ENCODE measurements around the gene LSAMP.

The LSAMP gene

DNA sequence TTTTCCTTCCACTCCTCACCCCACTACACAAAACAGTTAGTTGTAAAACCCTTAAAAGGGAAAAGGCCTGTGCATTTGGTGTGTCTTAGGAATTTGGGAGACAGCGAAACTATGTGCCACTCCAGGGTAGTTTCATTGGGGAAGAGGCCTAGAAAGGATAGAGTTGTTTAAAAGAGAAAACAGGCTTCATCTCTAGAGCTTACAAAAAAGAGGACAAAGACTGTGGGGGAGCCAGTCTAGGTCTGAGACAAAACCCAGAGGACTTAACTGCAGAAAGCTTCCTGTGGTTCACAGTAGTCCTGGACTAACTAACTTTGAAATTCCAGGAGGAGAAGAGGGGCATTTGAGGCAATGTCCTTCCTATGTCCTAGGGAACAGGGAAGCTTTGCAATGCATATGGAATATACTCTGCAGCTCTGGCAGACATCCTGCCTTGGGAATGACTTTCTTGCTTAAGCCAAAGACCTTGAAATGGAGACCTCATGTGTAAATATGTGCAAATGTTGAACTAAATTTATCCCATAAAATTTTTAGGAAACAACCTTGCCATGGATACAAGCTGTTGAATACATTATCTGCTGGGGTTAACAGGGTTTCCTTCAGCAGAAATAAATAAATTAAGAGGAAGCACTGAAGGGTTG, 159.4 kb downstream of the LSAMP start:
- no peak for DNase-seq

DNA sequence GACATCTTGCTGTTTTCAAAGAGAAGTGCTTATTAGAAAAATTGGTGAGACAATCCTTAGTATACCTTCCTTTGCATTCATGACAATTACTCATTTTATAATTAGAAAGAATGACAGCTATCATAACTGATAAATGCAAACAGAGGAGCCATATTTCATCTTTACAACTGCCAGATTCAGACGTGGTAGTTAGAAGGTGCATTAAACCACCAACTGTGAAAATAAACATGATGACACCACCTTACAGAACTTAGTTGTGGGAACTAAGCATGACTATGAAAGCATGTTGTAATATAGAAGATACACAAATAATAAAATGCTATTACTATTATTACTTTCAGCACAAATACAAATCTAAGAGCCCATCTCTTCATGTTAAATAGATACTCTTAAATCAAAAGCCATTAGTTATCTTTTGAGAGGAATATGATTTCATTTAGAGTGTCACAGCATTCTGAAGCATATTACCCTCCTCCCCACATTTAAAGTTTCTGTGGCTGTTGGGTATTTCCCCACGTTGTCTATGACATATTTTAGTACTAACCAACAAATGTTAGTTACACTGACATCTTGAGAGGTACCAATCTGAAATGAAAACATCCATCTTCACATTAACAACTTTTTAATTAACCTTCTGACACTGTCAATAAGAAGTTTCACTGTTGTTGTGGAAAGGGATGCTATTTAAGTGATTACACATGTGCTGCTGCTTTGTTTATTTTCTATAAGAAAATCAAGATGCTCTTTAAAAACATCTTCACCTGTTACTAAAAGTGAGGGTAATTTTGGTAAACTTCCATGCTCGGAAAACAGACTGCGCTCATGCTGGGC, 163.8 kb downstream of the LSAMP start:
- no peak for DNase-seq

DNA sequence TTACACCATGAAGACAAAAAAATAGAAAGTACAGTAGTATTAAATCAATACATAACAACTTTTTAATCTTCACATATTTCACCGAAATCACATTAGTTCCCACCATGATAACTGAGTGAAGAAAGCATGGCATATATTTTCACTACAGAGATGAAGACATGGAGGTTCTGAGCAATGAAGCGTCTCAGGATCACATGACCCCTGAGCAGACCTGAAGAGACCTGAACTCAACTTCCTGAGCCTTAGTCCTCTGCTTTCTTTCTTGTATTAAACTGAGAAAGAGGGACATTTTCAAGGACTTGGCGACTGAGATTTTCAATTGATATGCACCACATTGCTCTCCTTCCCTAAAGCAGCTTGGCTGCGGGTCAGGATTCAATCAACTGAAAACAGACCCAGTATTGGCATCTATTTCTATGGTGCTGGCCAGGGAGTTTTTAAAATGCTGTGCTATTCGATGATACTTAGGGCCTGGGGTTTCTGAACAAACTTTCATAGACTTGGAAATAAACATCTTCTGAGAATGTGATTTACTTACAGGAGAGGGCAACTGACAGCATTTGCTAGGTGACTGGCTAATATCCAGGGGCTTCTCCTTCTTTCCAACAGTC, 165.1 kb downstream of the LSAMP start:
- no peak for DNase-seq

DNA sequence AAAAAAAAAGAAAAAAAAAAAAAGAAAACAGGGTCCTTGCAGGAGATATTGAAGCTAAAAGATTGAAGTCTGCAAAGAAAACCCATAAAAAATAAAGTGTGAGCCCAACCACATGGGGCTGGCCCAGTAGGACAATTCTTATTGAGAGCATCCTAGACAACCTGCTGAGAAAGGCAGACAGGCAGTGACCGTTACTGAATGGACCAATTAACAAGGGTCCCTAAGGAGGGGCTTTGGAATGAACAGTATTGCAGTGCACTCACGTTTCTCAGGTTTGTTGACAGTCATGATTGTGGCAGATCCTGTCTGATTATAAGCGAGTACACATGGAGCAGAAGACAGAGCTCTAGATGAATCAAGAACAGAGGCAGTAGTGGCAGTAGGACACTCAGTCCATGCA, 168.6 kb downstream of the LSAMP start:
- no peak for DNase-seq

DNA sequence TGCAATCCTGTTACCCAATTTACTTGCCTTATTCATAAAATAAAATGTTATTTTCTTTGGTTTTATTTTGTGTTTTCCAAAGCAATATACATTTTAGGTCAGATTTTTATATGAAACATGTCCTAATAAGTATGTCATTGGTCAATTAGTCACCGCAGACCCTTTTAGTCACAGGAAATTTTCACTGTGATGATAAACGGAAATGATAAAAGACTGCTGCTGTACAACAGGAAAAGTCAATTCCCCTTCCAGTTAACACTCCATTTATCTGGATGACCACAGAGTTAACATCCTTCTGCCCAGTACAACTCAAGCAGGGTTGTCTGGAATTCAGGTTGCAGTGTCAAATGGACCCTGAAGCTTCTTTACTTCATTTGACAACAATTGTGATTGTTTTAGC, 175.2 kb downstream of the LSAMP start:
- no peak for DNase-seq

DNA sequence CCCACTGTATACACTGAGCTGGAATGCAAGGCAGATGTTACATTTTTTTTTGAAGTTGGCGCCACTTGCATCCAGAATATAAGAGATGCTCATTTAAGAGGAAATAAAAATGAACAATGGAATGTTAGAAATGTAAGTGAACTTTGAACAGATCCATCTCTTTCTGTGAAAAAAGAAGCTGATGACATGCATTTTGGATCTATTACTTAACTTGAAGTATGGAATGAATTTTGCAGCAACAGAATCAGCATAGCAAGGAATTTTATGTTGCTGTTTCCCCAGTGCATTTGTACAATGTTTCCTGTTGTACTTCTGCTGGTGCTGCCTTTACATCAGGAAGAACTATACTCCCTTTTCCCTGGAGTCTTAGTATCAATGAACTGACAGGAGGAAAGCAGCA, 178.2 kb downstream of the LSAMP start:
- DNase-seq = no peak

DNA sequence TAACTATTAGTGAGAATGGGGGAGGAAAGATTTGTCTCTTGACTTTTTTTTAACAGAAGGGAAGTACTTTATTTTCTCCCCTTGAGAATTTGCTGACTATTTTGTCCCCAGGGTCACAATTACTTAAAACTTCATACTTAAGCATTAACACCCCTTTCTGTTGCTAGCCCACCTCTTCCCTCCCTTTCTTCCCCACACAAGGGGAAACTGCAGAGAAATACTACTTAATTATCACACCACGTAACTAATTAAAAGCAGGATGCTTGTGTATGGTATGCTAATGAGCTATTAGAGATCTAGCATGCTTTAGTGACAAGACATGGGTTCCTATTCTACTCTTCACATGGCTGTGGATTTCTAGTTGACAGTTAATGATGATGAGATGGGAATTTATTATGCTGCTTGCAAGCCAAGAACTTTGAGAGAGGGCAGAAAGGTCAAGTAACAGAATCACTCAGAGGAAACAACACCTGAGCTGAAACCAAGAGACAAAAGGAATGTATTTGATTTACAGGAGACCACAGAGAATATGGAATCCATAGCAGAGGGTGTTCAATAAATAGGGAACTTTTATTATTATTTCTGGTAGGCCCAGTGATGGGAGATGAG, 179.2 kb downstream of the LSAMP start:
- DNase-seq = no peak

DNA sequence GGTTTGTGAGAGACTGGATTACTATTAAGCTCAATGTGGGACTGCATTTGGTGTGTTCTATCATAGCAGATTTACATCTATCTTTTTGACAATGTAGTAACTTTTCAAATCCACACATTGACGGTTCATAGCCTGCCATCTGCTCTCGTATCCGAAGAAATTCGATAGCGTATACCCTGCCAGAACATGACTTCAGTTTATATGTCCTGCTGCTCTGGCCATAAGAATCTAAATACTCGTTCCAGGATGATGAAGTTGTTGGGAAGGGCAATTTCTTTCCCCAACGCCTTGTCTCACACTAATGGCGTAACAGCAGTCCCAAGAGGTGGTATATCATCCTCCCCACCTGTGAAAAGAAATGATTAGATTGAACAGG, 180.0 kb downstream of the LSAMP start:
- DNase-seq = no peak

DNA sequence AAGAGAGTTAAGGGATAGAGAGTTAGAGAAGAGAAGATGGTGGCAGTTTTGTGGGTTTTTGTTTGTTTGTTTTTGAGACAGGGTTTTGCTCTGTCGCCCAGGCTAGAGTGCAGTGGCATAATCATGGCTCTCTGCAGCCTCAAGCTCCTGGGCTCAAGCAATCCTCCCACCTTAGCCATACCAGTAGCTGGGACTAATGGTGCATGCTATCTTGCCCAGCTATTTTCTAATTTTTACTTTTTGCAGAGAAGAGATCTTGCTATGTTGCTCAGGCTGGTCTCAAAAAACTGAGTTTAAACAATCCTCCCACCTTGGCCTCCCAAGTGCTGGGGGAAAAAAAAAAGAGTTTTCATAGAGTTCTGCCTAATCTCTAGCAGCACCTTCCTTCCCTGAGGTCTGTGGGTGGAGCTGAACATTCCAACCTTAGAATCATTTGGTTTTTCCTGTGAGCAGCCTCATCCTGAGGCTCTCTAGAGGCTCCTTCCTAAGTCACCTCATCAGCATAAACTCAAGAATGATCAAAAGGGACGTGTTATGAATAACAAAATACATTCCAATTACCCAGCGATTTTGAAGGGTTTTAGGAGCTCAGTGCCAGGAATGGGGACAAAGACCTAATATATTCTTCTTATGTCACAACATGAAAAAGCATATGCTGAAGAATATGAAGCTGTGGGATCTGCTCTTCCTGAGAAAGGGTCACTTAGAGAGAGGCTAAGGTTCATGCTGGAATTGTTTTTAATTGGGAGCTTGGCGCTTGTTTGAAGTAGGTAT, 180.6 kb downstream of the LSAMP start:
- DNase-seq = no peak

DNA sequence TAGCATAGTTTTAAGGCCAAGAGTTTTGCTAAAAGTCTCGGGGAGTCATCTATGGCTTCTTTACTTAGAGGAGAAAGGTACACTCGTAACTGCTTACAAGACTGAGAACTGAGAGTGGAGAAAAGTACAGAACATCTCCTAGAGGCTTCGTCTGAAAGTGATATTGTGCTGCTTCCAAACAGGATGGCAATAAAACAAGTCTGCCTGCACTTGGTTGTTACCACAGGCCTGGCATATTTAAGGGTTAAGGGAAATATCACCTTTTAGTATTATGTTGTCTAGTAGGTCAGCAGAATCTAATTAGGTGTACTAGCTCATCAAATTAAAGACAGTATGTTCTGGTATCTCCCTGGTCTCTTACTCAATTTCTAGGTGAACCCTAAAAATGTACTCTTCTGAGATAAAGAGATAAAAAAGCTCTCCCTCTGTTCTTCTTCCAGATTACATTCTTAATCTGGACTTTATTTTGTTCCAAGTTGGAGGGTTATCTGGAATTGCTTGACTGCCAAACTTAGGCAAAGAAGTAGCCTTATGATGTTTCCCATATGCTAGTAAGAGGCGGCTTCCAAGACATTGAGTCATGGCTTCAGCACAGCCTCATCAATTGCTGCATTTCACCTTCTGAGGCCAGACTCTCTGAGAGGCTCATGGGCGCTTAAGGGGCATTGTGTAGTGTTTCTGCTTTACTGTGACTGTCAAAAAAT, 181.3 kb downstream of the LSAMP start:
- DNase-seq = no peak

DNA sequence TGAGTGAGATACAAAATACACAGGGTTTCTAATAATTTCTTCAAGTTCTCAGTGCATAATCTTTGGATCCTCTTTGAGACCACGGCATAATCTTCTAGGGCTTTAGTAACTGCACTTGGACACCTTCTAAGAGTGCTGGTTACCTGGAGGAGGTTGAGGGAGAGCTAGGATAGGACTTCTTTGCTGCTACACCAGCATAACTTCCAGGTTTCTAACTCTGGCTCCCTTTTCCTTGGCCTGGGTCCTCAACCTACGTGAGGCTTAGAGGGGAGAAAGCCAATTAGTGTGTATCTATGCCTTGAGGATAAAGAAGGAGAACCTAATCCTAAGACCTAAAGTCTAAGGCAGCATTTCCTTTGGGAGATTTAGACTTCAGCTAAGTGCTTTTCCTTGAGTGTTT, 184.8 kb downstream of the LSAMP start:
- DNase-seq = no peak

DNA sequence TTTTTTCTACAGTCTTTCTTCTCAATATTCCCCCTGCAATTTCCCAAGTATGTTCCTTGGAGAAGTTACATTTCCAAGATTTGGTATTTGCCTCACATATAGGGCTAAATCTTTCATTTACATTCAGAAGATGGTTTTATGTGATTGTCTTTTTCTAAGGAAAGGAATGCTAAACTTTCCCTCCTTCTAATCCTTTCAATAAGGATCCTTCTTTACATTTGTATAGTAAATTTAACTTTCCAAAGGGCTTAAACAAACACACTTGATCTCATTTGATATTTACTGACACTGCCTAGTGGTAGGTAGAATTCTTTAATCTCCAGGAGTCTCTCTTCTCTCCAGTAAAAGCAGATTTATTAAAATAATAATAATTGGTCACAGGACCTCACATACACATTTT, 185.3 kb downstream of the LSAMP start:
- no peak for DNase-seq

DNA sequence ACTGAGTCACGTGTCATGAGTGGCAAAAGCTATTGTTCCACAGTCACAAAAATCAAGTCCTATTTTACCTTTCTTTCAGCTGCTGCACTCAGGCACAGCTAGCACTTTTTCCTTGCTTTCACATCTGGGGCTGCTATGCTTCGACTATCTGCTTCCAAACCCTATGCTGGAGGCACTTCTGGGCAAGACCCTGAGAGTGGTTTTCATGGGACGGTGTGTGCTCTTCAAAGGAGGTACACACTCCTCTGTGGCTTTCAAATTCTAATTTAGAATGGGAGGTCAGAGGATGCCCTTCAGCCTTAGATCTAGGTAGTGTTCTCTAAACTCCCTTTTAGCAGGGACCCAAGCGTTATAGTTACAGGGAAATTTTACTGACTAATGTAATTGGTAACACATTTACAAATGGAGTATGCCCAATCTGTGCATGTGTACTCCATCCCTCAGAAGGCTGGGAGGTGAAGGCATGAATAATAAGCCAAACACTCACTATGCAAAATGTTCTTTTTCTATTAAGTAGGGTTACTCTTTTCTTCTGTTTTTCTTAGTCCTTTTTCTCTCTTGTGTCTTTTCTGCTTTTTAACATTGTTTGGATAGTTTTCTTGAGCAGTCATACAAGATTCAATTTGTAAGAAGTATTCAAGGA, 188.3 kb downstream of the LSAMP start:
- DNase-seq = no peak

DNA sequence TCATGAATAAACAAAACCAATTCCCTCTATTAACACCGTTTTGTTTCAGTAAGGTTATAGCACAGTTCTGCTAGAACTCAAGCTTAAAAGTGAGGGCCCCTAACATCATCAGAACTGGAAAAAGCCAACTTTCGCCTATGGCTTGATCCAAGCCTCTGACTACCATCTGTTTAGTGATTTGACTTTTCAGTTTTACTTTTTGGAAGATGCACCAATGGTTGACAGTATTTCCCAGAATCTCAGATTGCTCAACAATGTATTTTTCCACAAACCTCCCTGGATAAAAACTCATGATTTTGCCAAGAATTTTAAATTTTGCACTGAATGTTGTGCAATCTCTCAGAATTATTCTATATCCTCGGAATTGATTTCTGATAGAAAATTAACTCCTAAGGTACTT, 190.7 kb downstream of the LSAMP start:
- DNase-seq = no peak

DNA sequence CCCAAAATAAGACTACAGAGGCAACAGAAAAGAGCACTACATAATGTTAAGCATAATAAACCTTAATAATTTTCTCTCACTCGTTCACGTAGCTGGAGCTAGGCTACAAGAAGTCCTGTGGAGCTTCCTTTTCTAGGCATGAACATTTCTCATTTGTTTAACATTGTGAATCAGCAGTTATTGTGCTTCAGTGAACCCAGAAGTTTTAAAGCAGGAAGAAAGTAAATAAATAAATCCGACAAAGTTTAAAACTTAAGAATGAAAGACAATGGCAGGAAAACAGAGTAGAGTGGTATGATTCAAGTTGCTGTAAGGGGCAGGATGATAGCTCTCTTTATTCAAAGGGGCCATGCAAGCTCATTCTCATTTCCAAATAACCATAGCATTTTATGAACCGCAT, 191.8 kb downstream of the LSAMP start:
- no peak for DNase-seq

DNA sequence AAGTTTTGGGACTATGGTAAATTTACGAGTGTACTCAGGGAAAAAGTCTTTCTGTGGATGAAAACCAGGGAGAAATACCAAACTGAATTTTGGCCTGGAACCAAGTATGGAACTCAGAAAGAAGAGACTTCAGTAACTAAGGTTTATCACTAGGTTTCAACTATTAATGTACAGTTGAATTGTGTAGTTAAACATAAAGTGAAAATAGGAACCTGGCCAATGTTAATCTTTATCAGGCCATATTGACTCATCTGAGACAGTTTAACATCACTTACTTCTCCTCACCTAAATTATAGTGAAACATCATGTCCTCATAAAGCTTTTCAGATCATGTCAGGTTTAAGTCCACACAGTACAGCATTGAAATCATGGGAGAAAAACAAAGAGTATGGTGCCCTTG, 197.7 kb downstream of the LSAMP start:
- DNase-seq = no peak

DNA sequence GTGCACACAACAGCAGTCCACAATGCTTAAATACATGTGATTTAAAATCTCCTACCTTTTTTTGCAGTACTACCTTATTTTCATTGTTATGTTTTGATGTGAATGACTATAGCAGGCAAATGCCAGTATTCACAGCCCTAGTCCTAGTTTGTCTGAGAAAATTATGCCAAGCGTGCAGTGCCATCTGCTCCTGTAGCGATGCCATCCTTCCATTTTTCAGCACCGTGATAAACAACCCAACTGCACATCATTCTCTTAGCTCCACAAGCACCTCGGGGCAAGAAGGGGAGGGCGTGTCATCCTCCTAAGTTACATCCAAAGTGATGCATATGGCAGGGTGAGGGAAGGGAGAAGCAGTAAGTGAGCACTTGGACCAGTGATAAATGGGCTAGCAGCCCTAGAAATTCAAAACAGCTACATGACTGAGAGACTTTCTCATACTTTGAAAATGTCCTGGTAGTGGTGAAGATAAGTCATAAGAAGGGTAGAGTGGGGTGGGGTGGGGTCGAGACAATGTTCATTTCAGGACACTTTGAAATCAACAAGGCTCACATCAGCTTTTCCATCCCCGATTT, 198.8 kb downstream of the LSAMP start:
- no peak for DNase-seq

DNA sequence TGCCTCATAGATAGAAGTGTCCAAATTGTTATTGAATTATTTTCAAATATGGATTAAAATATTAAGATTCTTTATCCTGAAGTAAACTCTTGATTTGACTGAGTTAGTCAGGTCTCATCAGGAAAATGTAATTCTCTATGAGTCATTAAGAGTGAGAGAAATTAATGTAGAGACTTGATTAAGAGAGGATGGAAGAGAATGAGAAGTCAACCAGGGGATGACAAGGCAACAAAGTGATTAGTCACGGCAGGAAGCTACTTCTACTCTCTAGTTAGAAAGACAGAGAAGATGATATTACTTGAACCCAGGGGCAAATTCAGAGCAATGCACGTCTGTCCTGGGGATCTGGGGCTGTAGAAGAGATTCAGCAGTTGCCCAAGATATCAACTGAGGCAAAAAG, 202.5 kb downstream of the LSAMP start:
- DNase-seq = no peak

DNA sequence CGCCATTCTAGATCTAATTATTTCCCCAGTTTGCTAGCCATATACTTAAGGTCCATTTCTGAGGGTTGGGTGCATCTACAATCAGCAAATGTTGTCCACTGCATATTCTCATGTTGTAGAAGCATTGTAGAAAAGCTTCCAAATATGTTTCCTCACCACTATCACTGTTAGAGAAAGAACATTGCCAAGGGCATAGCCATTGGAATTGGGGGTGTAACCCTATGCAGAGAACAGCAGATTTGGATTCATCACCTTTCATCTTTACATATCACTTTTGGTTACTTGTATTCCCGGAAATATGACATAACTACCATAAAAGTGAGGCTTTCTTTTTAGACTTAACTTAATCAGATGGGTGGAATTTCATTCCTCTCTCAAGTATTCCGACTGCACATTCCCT, 203.6 kb downstream of the LSAMP start:
- DNase-seq = no peak

DNA sequence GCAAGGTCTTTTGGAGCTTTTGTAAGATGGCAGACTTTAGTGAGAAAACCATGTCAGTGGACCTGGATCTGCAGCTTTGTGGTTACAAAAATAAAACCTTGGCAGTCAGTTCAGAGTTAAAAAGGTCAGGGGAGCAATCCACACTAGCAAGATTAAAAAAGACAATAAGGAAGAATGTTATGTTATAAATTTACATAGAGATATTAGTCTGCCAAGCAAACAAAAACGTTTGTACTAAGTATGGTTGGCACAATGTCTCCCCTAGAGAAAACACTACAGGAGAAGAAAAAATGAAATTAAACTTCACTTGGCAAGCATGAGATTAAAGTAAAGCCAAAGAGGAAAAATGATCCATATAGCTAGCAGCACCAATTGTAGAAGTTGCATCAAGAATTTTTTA, 205.0 kb downstream of the LSAMP start:
- no peak for DNase-seq

DNA sequence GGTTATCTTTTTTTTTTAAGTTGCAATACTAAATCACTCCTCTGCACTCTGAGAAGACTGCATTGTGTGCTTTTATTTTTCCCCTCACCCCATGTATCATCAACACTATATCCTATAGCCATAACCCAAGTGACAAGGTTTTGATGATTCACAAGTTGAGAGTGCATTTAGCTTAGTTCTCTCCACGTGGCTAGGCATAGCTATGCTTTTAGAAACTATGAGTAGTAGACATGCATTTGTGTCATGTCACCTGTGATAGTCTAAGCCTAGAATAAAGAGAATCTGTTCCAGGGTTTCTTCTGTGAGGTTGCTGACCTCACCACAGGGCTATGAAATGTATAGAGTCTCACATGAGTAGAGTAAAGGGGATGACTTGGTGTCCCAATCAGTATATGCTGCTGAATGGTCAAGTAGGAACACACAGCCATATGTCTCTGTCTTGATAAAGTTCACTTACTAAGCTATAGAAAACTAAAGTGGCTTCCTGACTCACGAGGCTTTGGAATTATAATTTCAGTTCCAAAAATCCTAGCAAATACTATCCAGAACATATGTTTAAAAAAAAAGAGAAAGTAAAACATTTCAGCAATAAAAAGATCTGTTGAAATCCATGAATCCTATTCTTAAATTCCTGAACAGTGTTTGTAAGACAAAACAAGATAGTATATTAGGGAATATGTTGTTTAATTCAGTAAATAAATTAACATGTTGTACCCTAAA, 206.3 kb downstream of the LSAMP start:
- DNase-seq = no peak

Data from NK-92 treated with Interleukin-12 subunit alpha and Interleukin-12 subunit beta, amount 100 ng/mL, for 24 hours (cell line).